Endothelial cell of umbilical vein (primary cell): ENCODE data around the gene MAGI1. TPM values are rescaled to one million over a fixed set of nuclear protein-coding genes. Genes with fewer than 3 reads are reported as not detected.

Experiments
- BruUV-seq: library from RNA; stranded (reverse); fragments of 400-500 nt; replicated peaks from 2 replicates; lab custom pipeline; 2021; lab: Mats Ljungman, UMichigan
- CTCF ChIA-PET: fragments of 300-600, 350-600 bp; sonication (Branson Sonifier 250); formaldehyde crosslinking; loops from one replicate; lab custom pipeline; 2021; ENCODE audit warnings: antibody characterized with exemption, inconsistent platforms; lab: Charles Lee
- POLR2A ChIA-PET: fragments of 300-600, 350-600 bp; sonication (Branson Sonifier 250); formaldehyde crosslinking; loops from one replicate; lab custom pipeline; 2021; ENCODE audit warnings: antibody characterized with exemption, inconsistent platforms; lab: Charles Lee
- DNase-seq: peaks from one replicate; pipeline ENCODE4 v3.0.0-alpha.2; 2011; ENCODE audit warnings: low read depth, low spot score
- FAIRE-seq: peaks from 2 replicates; lab custom pipeline; 2011; peaks lifted over from hg19 to GRCh38; lab: Jason Lieb, UNC
- H2AFZ ChIP-seq: 2 replicates; pipeline ENCODE4 v1.6.0; 2012; ENCODE audit warnings: low read depth, low read length, control low read depth, inconsistent platforms
- H3K27ac ChIP-seq: 2 replicates; pipeline ENCODE4 v1.5.1; 2011; ENCODE audit warnings: low read depth, mild to moderate bottlenecking, control low read depth, low read length, moderate library complexity; ENCODE audit not compliant: insufficient read depth
- H3K27me3 ChIP-seq, 2 experiments: 2 replicates each; pipeline versions ENCODE4 v1.6.0 to v1.6.1; 2011; ENCODE audit warnings: low read length in 2 of 2, mixed read lengths in 1 of 2; ENCODE audit not compliant: control insufficient read depth in 2 of 2, insufficient read depth in 2 of 2
- H3K36me3 ChIP-seq, 2 experiments: 2 replicates in 1 of 2; 3 replicates in 1 of 2; pipeline ENCODE4 v1.5.1; 2011; ENCODE audit warnings: low read length in 2 of 2, mild to moderate bottlenecking in 1 of 2, moderate library complexity in 1 of 2; ENCODE audit not compliant: control insufficient read depth in 2 of 2, insufficient read depth in 2 of 2; ENCODE audit errors: extremely low read depth in 1 of 2
- H3K4me1 ChIP-seq: 3 replicates; pipeline ENCODE4 v1.5.1; 2011; ENCODE audit warnings: mild to moderate bottlenecking, low read length; ENCODE audit not compliant: control insufficient read depth, insufficient read depth; ENCODE audit errors: extremely low read depth
- H3K4me2 ChIP-seq: 2 replicates; pipeline ENCODE4 v1.6.1; 2011; ENCODE audit warnings: low read length, control low read depth, mixed read lengths; ENCODE audit not compliant: insufficient read depth
- H3K4me3 ChIP-seq, 3 experiments: fragments of 200-600 bp in 1 of 3; sonication (generic), shearing (Covaris generic) in 1 of 3; replicated peaks in 1 of 3; 2 replicates each; pipeline ENCODE4 v1.5.1; 2011 to 2016; ENCODE audit warnings: control low read depth in 3 of 3, low read length in 3 of 3, mild to moderate bottlenecking in 2 of 3, inconsistent platforms in 1 of 3, low read depth in 1 of 3, moderate library complexity in 1 of 3; ENCODE audit not compliant: insufficient read depth in 1 of 3
- H3K79me2 ChIP-seq: 2 replicates; pipeline ENCODE4 v1.6.0; 2012; ENCODE audit warnings: low read length, inconsistent platforms; ENCODE audit not compliant: control insufficient read depth, insufficient read depth
- H3K9ac ChIP-seq: replicated peaks from 2 replicates; pipeline ENCODE3; 2011; ENCODE audit warnings: low read length, control low read depth; ENCODE audit not compliant: insufficient read depth; ENCODE audit errors: extremely low read depth
- H3K9me1 ChIP-seq: replicated peaks from 3 replicates; pipeline ENCODE4 v1.6.0; 2011; ENCODE audit warnings: mild to moderate bottlenecking, low read length; ENCODE audit not compliant: control insufficient read depth, insufficient read depth; ENCODE audit errors: extremely low read depth
- H3K9me3 ChIP-seq: replicated peaks from 2 replicates; pipeline ENCODE4 v1.5.1; 2012; ENCODE audit warnings: low read length, inconsistent platforms; ENCODE audit not compliant: control insufficient read depth, insufficient read depth
- H4K20me1 ChIP-seq: replicated peaks from 2 replicates; pipeline ENCODE3; 2011; ENCODE audit warnings: mild to moderate bottlenecking, low read length; ENCODE audit not compliant: control insufficient read depth, insufficient read depth; ENCODE audit errors: extremely low read depth
- CTCF ChIP-seq, 2 donors: IDR thresholded peaks; 1 replicate in 1 of 2; 2 replicates in 1 of 2; pipeline ENCODE4 v1.5.1; 2011; ENCODE audit warnings: low read length in 2 of 2, mild to moderate bottlenecking in 2 of 2, moderate library complexity in 2 of 2, control low read depth in 1 of 2, inconsistent platforms in 1 of 2, low read depth in 1 of 2; ENCODE audit not compliant: insufficient read depth in 1 of 2; ENCODE audit errors: extremely low read depth in 1 of 2
- EZH2 ChIP-seq: IDR thresholded peaks from 2 replicates; pipeline ENCODE4 v1.6.1; 2012; ENCODE audit warnings: borderline replicate concordance, low read depth, mild to moderate bottlenecking, moderate library complexity, low read length, inconsistent platforms; ENCODE audit not compliant: severe bottlenecking
- FOS ChIP-seq: IDR thresholded peaks from 2 replicates; pipeline ENCODE4 v1.6.1; 2011; ENCODE audit warnings: mild to moderate bottlenecking, low read length, moderate library complexity, borderline replicate concordance; ENCODE audit not compliant: insufficient read depth
- GATA2 ChIP-seq: IDR thresholded peaks from 2 replicates; pipeline ENCODE4 v1.7.0; 2011; ENCODE audit warnings: low read depth, mild to moderate bottlenecking, moderate library complexity, mixed read lengths, low read length; ENCODE audit not compliant: insufficient read length, insufficient read depth
- JUN ChIP-seq: IDR thresholded peaks from 2 replicates; pipeline ENCODE4 v1.6.1; 2011; ENCODE audit warnings: borderline replicate concordance, low read depth; ENCODE audit not compliant: insufficient read length, insufficient read depth
- MAX ChIP-seq: IDR thresholded peaks from 2 replicates; pipeline ENCODE4 v1.6.1; 2011; ENCODE audit not compliant: insufficient read depth, insufficient read length
- MYC ChIP-seq: IDR thresholded peaks from one replicate; pipeline ENCODE4 v1.6.1; 2011; ENCODE audit warnings: mild to moderate bottlenecking, low read depth, low read length
- POLR2A ChIP-seq: IDR thresholded peaks from 2 replicates; pipeline ENCODE4 v1.6.1; 2012; ENCODE audit warnings: low read depth, mild to moderate bottlenecking, control low read depth, low read length
- POLR2AphosphoS5 ChIP-seq: IDR thresholded peaks from 2 replicates; pipeline ENCODE4 v1.6.1; 2012; ENCODE audit warnings: low read depth, mild to moderate bottlenecking, control low read depth, low read length, moderate library complexity; ENCODE audit not compliant: insufficient read depth
- dilution Hi-C: fragments of 300-500 bp; cut with MboI; formaldehyde crosslinking; loops from one replicate; pipeline ENCODE4 v1.15.0; 2019; ENCODE audit warnings: low sequenced_read_pairs; ENCODE audit not compliant: extremely low pct_ligation_motif_present
- intact Hi-C: fragments of 100-400 bp; cut with micrococcal nuclease; formaldehyde crosslinking; loops from one replicate; pipeline ENCODE4 v1.10.0; 2022
- polyA plus RNA-seq, 4 experiments: library from polyadenylated mRNA; depleted of rRNA in 3 of 4; stranded (reverse) in 3 of 4; unstranded in 1 of 4; fragments of >200 nt; gene quantifications; 2 replicates each; pipeline versions ENCODE4 v1.2.1 to v1.2.3, GENCODE V29; 2011 to 2012; ENCODE audit warnings: missing spikeins in 1 of 4
- total RNA-seq: library from RNA; stranded (reverse); gene quantifications from 2 replicates; pipeline ENCODE4 v1.2.3, GENCODE V29; 2021

Gene MAGI1
- total and polyA plus RNA-seq, 2 donors (not counting 3 experiments of a cell fraction or from before 2014, with no cell fraction given) = 10.1 to 47.9 TPM

GRCh38 chr3:66014651-66015050 is 24.1 kb downstream of the MAGI1 start:
- Histone ChIP-seq H4K20me1 (peaks cover 3% of the 10 kb centered on the region), H3K9me1 (no peaks in the 10 kb centered on the region), H3K27me3 (no peaks in the 10 kb centered on the region), H3K9me3 (no peaks in the 10 kb centered on the region), H3K4me1 (peaks cover 6% of the 10 kb centered on the region), H3K36me3 (no peaks in the 10 kb centered on the region), H3K79me2 (no peaks in the 10 kb centered on the region), H3K4me2 (no peak overlapping the region), H2AFZ (no peak overlapping the region), H3K4me3 (no peak overlapping the region), H3K27ac (no peak overlapping the region), H3K9ac (no peak overlapping the region)
- TF ChIP-seq GATA2 = no peak
- no peak for TF ChIP-seq FOS
- TF ChIP-seq CTCF (IDR thresholded peaks at IDR 0.05; ENCODE audit: extremely low read depth in 1 of 2, insufficient read depth in 1 of 2, low read depth in 1 of 2, low read length in 2 of 2) = no peak
- TF ChIP-seq EZH2 = no peak
- TF ChIP-seq MYC = no peak
- no peak for TF ChIP-seq MAX
- TF ChIP-seq POLR2AphosphoS5 = no peak
- TF ChIP-seq POLR2A = no peak
- no peak for TF ChIP-seq JUN
- DNase-seq (no peak), FAIRE-seq (no peak)
- BruUV-seq = no TSS peak
- dilution Hi-C loops = no loop called here
- intact Hi-C loops = loop anchor here (5.0 kb wide), 1 partner anchor 102 kb away; no protein-coding TSS in a partner anchor
- POLR2A ChIA-PET = no interaction called here
- CTCF ChIA-PET = no interaction called here
